Activated naive CD4-positive, alpha-beta T cell treated with anti-CD3 and anti-CD28 coated beads, Interleukin-2, amount 50 U/mL, for 72 hours (primary cell): ENCODE data around the gene GRPEL2. TPM values are rescaled to one million over a fixed set of nuclear protein-coding genes. Genes with fewer than 3 reads are reported as not detected.

Experiments used
- ATAC-seq, 2 donors: fragments of 150-1000 bp; cut with Tn5 transposase; 2 replicates each; pipeline ENCODE4 v1.10.0; 2021; ENCODE audit warnings: mild to moderate bottlenecking in 2 of 2, moderate library complexity in 2 of 2
- DNase-seq, 2 donors: peaks; one replicate each; pipeline ENCODE4 v3.0.0; 2021 to 2022; ENCODE audit warnings: low spot score in 2 of 2
- H3K27ac Mint-ChIP-seq, 2 donors: one replicate each; pipeline ENCODE4 v1.8.0; 2022; ENCODE audit warnings: mild to moderate bottlenecking in 2 of 2, mixed read lengths in 2 of 2
- H3K36me3 Mint-ChIP-seq, 2 donors: one replicate each; pipeline ENCODE4 v1.8.0; 2022; ENCODE audit warnings: mixed read lengths in 2 of 2
- H3K9me3 Mint-ChIP-seq, 2 donors: one replicate each; pipeline ENCODE4 v1.8.0; 2022; ENCODE audit warnings: mixed read lengths in 2 of 2
- total RNA-seq, 2 donors: library from RNA; stranded (reverse); gene quantifications; one replicate each; pipeline ENCODE4 v1.2.3, GENCODE V29; 2022

Gene GRPEL2
- total RNA-seq, 2 donors from 2014 or later = 26.9 to 43.0 TPM

DNA sequence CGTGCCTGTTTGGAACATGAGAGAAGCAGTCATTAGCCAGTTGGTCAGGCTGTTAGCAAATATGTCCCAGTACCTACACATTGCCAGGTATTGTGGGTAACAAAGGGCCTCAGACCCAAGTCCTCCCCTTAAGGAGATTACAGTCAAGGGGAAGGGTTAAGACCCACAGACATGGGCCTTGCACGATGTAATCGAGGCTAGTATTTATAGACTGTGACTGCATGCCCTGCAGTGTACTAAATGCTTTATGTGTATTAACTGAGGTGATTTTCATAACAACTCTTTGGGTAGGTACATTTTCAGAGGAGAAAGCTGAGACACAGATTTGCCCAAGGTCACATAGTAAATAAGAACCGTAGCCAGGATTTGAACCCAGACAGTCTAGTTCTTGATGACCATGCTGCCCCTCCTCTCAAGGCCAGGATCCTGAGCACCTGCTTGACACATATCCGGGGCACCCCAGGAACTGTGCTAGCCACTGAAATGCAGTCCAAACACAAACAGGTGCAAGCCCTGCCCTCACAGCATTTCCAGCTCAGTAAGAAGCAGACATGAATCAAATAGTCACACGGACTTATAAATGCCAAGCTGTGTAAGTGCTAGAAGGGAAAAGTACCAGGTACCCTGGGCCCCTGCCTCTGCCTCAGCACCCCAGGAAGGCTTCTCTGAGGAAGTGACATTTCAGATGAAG, 32.0 kb upstream of the GRPEL2 start:
- no peak for ATAC-seq
- no peak for DNase-seq
- H3K27ac Mint-ChIP-seq = no peak overlapping the region
- H3K36me3 Mint-ChIP-seq = no peaks in the 10 kb centered on the region
- no peaks in the 10 kb centered on the region for H3K9me3 Mint-ChIP-seq

- Mint-ChIP-seq H3K36me3 (no peaks in the 10 kb centered on the region), H3K9me3 (no peaks in the 10 kb centered on the region), H3K27ac (no peak overlapping the region)
- no peak for ATAC-seq
- DNase-seq = no peak
These were observed 30.7 kb upstream of the GRPEL2 start for GRCh38 chr5:149314571-149315111.

DNA sequence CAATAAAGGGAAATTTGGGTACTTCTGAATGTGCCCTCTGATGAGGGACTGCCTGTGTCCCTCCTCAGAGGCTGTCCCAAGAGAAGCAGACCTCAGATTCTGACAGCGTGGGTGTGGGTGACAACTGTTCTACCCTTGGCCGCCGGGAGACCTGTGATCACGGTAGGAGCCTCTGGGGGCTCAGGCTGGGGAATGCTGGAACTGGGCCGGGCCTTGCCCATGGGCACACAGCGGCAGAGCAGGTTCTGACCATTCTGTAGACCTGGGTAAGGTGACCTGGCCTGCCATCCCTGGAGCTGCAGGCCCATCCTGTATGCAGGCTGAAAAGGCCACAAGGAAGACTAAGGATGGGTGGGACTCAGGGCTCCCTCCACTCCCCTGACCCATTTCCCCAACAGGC, 29.5 kb upstream of the GRPEL2 start:
- Mint-ChIP-seq H3K9me3 (no peaks in the 10 kb centered on the region), H3K27ac (no peak overlapping the region), H3K36me3 (no peaks in the 10 kb centered on the region)
- ATAC-seq (no peak), DNase-seq (no peak)

GRCh38 chr5:149317281-149318048, 27.8 kb upstream of the GRPEL2 start:
- peak; percentile 48 to 61 for ATAC-seq

GRCh38 chr5:149319174-149319573, 26.1 kb upstream of the GRPEL2 start:
- DNase-seq = no peak
- peak overlapping the region in 1 of 2 donors; percentile 15 for H3K27ac Mint-ChIP-seq
- no peaks in the 10 kb centered on the region for H3K9me3 Mint-ChIP-seq
- no peaks in the 10 kb centered on the region for H3K36me3 Mint-ChIP-seq
- no peak for ATAC-seq

More at GRCh38 chr5:149317281-149318048, 27.8 kb upstream of the GRPEL2 start:
- Mint-ChIP-seq H3K9me3 (no peaks in the 10 kb centered on the region), H3K27ac (no peak overlapping the region), H3K36me3 (no peaks in the 10 kb centered on the region)
- no peak for DNase-seq

DNA sequence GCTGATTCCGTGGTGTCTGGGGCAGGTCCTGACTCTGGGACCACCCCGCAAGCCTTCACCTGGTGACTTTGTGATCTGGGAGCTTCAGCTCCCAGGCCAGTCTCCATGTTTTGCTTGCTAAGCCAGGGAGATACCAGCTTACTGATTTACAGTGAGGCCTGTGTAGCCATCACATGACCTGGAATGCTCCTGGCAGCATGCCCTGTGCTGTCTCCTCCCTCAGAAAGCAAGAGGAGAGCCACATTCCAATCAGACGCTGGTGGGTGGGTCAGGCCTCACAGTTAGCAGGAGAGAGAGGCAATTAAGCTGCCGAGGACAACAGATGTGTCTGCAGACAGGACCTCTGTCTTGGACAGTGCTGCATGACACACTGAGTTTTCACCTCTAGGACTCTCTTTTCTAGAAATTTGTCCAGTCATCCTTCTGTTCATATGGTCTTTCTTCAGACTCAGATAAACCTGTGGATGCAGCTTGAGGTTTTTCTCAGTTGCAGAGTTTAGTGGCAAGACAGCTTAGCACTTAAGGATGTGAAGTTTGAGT, 24.4 kb upstream of the GRPEL2 start:
- no peak for ATAC-seq
- peaks cover 0 to 3% of the 10 kb centered on the region in 2 donors for H3K36me3 Mint-ChIP-seq

GRCh38 chr5:149322518-149322917, 22.8 kb upstream of the GRPEL2 start:
- H3K27ac Mint-ChIP-seq = peak overlapping the region in 1 of 2 donors; percentile 56

More for the DNA sequence above, 24.4 kb upstream of the GRPEL2 start:
- DNase-seq = no peak
- H3K27ac Mint-ChIP-seq = no peak overlapping the region
- H3K9me3 Mint-ChIP-seq = no peaks in the 10 kb centered on the region

GRCh38 chr5:149323210-149323609, 22.1 kb upstream of the GRPEL2 start:
- DNase-seq (no peak), ATAC-seq (no peak)
- H3K9me3 Mint-ChIP-seq = peaks cover 0 to 2% of the 10 kb centered on the region in 2 donors
- peaks cover 0 to 5% of the 10 kb centered on the region in 2 donors for H3K36me3 Mint-ChIP-seq
- H3K27ac Mint-ChIP-seq = peak overlapping the region in 1 of 2 donors; percentile 61

More at GRCh38 chr5:149322518-149322917, 22.8 kb upstream of the GRPEL2 start:
- DNase-seq (no peak), ATAC-seq (no peak)
- Mint-ChIP-seq H3K36me3 (peaks cover 0 to 5% of the 10 kb centered on the region in 2 donors), H3K9me3 (peaks cover 0 to 2% of the 10 kb centered on the region in 2 donors)

GRCh38 chr5:149323621-149324205, 21.6 kb upstream of the GRPEL2 start:
- ATAC-seq = no peak
- H3K9me3 Mint-ChIP-seq = peaks cover 0 to 2% of the 10 kb centered on the region in 2 donors

DNA sequence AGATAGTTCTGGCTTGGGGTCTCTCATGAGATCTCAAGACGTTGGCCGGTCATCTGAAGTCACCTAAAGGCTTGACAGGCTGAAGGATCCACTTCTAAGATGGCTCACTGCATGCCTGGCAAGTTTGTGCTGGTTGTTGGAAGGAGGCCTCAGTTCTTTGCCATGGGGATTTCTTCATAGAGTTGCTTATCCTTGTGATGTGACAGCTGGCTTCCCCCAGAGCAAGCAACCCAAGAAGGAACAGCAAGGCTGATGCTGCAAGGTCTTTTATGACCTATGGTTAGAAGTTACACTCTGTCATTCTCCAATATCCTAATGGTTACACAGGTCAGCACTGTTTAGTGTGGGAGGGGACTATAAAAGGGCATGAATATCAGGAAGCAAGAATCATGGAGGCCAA, 20.7 kb upstream of the GRPEL2 start:
- ATAC-seq = no peak
- H3K27ac Mint-ChIP-seq = peak overlapping the region in 1 of 2 donors; percentile 19

More at GRCh38 chr5:149323621-149324205, 21.6 kb upstream of the GRPEL2 start:
- Mint-ChIP-seq H3K36me3 (peaks cover 0 to 5% of the 10 kb centered on the region in 2 donors), H3K27ac (peak overlapping the region in 1 of 2 donors; percentile 61)
- DNase-seq = no peak

DNA sequence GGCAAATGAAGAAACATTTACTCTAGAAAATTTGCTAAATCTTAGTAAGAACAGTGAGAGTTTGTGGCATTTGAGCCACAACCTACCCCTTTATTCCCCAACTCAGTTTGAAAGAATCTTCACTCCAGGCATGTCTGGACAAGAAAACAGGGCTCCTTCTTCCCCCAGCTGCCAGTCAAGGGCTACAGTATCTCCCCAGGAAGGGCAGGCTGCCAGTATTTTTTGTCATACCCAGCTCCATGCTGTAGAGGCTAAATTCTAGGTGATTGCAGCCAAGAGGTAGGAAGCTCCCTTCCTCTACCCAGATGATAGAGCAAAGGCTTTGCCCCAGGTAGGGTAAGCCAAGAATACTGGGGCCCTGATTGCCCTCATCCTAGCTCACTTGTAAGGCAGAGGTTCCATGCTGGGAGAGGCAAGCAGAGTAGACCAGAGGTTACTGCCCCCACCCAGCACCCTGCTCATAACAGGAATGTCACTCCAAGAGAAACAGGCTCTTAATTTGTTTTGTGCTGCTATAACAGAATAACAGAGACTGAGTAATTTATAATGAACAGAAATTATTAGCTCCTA, 20.0 kb upstream of the GRPEL2 start:
- no peak for ATAC-seq
- Mint-ChIP-seq H3K9me3 (peaks cover 0 to 2% of the 10 kb centered on the region in 2 donors), H3K36me3 (peaks cover 0 to 5% of the 10 kb centered on the region in 2 donors), H3K27ac (peak overlapping the region; percentile 19 to 27)
- no peak for DNase-seq

More for the DNA sequence above, 20.7 kb upstream of the GRPEL2 start:
- peaks cover 0 to 2% of the 10 kb centered on the region in 2 donors for H3K9me3 Mint-ChIP-seq
- no peak for DNase-seq
- peaks cover 0 to 5% of the 10 kb centered on the region in 2 donors for H3K36me3 Mint-ChIP-seq

DNA sequence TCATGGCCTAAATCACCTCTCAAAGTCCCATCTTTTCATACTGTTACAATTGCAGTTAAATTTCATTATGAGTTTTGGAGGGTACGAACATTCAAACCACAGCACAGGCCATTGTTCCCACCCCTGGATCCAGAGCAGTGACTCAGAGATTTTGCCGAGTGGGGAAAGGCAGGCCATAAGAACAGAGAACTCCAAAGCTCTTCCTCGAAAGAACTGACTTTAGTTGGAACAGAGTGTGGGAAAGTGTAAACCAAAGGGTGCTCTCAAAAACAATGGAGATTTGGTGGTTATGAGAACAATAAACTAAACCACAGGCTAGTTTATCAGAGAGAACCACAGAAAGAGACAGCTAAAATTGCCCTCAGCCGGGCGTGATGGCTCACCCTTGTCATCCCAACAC, 19.4 kb upstream of the GRPEL2 start:
- Mint-ChIP-seq H3K9me3 (peaks cover 0 to 2% of the 10 kb centered on the region in 2 donors), H3K36me3 (peaks cover 0 to 5% of the 10 kb centered on the region in 2 donors)

GRCh38 chr5:149326611-149327010, 18.7 kb upstream of the GRPEL2 start:
- DNase-seq (no peak), ATAC-seq (no peak)
- H3K27ac Mint-ChIP-seq = no peak overlapping the region
- peaks cover 0 to 5% of the 10 kb centered on the region in 2 donors for H3K36me3 Mint-ChIP-seq
- H3K9me3 Mint-ChIP-seq = peaks cover 0 to 2% of the 10 kb centered on the region in 2 donors

More for the DNA sequence above, 19.4 kb upstream of the GRPEL2 start:
- ATAC-seq (no peak), DNase-seq (no peak)
- H3K27ac Mint-ChIP-seq = no peak overlapping the region

DNA sequence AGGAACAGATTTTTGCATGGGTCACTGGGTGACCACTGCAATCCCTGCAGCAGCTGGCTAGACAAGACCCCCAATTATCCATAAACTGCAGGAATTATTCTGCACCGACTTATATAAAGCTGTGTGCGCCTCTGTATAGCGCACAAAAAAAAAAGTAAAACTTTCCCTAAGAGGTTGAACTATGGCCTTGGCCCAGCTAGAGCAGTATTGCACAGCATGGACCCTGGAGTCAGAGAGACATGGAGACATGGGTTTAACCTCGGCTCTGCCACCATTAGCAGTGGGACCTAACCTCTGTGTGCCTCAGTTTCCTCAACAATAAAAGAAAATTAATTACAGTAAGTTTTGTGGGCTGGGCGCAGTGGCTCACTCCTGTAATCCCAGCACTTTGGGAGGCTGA, 17.1 kb upstream of the GRPEL2 start:
- H3K27ac Mint-ChIP-seq = no peak overlapping the region
- peaks cover 0 to 2% of the 10 kb centered on the region in 2 donors for H3K9me3 Mint-ChIP-seq
- ATAC-seq = no peak
- DNase-seq = no peak
- peaks cover 0 to 5% of the 10 kb centered on the region in 2 donors for H3K36me3 Mint-ChIP-seq

GRCh38 chr5:149333711-149334443, 11.4 kb upstream of the GRPEL2 start:
- ATAC-seq = no peak

GRCh38 chr5:149337736-149338135, 7.6 kb upstream of the GRPEL2 start:
- H3K27ac Mint-ChIP-seq = no peak overlapping the region
- H3K9me3 Mint-ChIP-seq = no peaks in the 10 kb centered on the region
- ATAC-seq (no peak), DNase-seq (no peak)
- no peaks in the 10 kb centered on the region for H3K36me3 Mint-ChIP-seq

More at GRCh38 chr5:149333711-149334443, 11.4 kb upstream of the GRPEL2 start:
- H3K27ac Mint-ChIP-seq = no peak overlapping the region
- no peak for DNase-seq
- no peaks in the 10 kb centered on the region for H3K9me3 Mint-ChIP-seq
- H3K36me3 Mint-ChIP-seq = no peaks in the 10 kb centered on the region
